ENCODE measurements around the gene MACROD2.
"Not testable (repeated sequence)": the region's sequence is repeated elsewhere in the genome, so short reads cannot be mapped to it uniquely, and the experiment has no call there.

MACROD2 gene

DNA sequence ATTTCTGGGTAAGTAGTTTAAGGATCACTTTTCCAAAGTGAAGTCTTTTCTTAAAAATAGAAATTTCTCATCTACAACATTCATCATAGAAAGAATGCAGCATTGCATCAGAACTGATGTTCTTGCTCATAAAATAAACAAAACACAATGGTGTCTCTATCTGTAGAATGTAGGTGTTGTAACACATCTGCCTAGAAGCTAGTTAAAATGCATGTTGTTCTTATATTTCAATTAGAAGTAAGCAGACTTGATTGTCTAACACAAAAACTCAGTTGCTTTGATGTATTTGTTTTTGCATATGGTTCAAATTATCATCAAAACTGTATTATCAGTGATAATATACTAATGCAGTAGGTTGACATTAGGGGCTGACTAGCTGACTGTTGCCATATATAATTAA is 996.8 kb downstream of the MACROD2 start:
- peak; percentile 19 for DNase-seq (ENCODE audit: low read depth)

DNA sequence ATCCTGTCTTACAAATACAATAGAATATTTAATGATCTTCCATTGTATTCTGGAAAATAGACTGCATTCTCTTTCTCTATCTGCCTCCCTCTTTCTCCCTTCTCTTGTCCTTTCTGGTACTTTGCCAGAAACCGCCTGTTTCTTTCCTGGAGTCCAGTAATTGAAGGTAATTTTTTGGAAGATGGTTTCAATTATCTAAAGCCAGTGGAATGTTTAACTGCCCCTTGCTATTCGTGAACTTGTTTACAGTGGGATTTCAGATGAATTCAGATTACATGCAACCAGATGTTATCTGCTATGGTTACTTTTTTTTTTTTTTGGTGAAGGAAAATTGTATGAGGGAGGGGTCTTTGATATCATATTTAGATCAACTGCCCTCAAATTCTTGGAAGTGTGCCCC is 997.6 kb downstream of the MACROD2 start:
- no peak for DNase-seq (ENCODE audit: low read depth)

DNA sequence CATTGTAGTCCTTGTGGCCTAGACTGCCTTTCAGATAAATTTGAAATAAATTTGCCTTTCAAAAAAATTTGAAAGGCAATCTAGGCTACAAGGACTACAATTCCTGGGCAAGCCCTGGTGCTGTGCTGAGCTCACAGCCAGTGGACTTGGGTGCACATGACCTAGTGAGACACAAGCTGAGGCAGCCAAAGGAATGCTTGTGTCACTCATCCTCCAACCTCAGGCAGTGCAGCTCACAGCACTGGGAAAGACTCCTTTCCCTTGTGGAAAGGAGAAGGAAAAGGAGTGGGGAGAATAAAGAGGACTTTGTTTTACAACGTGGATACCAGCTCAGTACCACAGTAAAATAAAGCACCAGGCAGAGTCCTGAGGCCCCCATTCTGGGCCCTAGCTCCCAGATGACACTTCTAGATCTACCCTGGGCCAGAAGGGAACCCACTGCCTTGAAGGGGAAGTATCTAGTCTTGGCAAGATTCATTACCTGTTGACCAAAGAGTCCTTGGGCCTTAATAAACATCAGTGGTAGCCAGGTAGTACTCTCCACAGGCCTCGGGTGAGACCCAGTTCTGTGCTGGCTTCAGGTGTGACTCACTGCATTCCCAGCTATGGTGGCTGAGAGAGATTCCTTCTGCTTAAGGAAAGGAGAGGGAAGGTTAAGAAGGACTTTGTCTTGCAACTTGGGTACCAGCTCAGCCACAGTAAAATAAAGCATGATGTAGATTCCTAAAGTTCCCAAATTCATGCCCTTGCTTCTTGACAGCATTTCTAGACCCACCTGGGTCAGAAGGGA is 1001.8 kb downstream of the MACROD2 start:
- no peak for DNase-seq (ENCODE audit: low read depth)

DNA sequence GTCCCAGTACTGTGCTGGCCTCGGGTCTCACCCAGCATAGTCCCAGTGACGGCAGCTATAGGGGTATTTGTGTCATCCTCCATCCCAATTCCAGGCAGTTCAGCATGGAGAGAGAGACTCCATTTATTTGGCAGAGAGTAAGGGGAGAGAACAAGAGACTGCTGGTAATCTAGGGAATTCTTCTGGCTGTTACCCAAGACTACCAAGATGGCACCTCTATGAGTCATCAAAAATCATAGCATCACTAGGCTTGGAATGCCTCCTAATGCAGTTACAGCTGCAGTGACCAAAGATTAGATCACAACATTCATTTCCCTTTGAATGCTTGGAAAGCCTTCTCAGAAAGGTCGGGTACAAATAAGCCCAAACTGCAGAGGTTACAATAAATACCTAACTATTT is 1002.5 kb downstream of the MACROD2 start:
- peak; percentile 27 for DNase-seq (ENCODE audit: low read depth)

DNA sequence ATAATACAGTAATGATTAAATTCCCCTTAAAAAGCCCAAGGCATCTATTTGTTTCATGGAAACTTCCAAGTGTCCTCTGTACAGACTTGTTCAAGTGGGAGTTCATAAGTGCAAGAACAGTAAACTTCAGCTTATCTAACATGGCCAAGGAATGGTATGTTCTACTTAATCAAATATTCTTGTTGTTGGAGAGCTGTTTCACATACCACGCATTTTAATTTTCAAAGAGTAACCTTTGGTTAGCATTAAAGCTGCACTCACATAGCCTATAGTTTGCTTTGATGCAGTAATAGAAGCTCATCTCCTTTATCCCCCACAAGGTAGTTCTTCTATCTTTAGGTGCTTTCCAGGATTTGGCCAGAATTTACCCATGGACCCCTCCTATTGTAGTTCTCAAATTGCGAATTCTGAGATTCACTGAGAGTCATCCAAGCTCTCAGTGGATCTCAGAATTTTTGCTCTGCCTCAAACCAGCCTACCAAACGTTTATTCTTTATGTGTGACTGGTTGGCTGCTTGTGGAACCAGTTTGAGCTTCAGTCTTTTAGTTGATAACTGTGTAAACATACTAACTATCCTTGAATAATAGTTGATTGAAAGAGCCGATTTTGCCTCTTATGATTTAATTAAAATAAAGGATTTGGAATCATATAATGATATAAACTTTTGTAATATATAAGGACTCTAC is 1010.1 kb downstream of the MACROD2 start:
- no peak for DNase-seq (ENCODE audit: low read depth)

DNA sequence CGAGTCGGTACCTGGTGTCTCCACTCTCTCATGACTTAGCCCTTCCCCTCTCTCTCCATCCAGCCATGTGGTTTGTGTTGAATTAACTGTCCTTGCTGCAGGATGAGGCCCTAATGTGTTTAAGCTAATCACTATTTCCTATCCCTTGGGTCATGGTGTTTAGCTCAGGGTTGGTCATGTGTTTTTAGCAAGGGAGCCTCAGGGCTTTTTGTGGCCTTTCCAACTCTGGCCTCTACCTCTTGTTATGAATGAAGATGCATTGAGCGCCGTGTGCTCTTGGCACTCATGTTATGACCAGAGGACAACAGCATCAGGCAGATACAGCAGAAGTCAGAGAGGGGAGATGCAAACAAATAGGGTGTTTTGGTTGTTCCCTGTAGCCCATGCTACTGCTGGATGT is 1016.3 kb downstream of the MACROD2 start:
- DNase-seq (ENCODE audit: low read depth): no peak

DNA sequence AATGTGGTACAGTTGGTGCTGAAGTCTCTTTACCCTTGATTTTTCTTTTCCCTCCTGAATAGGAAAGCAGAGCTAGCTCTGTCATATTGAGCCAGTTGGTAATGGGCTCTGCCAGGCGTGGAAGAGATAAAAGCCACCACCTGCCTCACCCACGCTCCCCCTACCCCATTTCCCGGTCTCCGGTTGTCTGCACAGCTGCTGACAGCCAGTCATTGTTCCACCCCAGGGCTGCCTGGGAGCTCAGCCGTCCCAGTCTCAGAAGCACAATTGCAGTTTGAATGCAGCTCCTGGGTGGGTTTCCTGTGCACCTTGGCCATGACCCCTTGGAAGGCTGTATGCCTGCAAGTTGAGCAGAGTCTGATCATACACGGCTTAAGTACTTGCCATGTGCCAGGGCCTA is 1017.2 kb downstream of the MACROD2 start:
- no peak for DNase-seq (ENCODE audit: low read depth)

DNA sequence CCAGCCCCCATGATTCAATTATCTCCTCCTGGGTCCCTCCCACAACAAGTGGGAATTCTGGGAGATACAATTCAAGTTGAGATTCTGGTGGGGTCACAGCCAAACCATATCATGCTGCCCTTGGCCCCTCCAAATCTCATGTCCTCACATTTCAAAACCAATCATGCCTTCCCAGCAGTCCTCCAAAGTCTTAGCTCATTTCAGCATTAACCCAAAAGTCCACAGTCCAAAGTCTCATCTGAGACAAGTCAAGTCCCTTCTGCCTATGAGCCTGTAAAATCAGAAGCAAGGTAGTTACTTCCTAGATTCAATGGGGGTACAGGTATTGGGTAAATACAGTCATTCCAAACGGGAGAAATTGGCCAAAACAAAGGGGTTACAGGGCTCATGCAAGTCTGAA is 1021.6 kb downstream of the MACROD2 start:
- DNase-seq (ENCODE audit: low read depth): not testable (repeated sequence)

DNA sequence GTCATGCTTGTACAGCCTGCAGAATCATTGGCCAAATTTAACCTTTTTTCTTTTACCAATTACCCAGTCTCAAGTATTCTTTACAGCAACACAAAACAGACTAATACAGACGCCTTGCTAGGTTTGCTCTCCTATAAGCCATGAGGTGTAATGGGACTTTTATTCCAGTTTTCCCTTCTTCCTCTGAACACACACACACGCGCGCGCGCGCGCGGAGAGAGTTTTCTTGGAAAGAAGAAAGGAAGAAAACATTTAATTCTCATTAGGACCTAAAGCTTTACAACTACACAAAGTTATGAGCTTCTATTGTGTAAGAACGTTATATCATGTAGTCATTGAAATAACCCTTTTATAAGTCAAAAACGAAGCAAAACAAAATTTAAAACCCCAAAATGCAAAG is 1023.6 kb downstream of the MACROD2 start:
- no peak for DNase-seq (ENCODE audit: low read depth)

DNA sequence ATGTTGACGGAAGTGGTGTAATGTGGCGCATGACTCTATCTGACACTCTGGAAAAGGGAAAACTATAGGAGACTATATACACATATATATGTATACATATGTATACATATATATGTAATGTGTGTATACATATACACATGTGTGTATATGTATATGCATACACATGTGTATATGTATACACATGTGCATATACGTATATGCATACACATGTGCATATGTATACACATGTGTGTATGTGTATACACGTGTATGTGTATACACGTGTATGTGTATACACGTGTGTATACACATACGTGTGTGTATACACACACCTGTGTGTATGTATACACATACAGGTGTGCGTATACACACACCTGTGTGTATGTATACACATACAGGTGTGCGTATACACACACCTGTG is 1025.5 kb downstream of the MACROD2 start:
- no peak for DNase-seq (ENCODE audit: low read depth)

DNA sequence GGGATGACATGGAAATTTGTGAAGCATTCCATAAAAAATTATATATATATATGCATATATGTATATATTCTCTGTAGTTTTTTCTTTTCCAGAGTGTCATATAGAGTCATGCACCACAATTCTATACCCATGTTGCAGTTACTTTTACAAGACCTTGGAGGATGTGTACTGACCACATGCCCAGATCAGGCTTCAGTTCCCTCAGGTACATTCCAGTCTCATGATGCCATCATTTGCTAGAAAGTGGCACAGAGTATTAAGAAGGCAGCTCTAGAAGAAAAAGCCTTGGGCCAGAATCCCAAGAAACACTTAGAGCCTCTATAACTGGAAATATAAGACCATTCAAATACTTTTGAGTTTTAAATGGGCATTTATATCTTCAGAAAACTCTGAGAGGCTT is 1027.6 kb downstream of the MACROD2 start:
- DNase-seq (ENCODE audit: low read depth): no peak

DNA sequence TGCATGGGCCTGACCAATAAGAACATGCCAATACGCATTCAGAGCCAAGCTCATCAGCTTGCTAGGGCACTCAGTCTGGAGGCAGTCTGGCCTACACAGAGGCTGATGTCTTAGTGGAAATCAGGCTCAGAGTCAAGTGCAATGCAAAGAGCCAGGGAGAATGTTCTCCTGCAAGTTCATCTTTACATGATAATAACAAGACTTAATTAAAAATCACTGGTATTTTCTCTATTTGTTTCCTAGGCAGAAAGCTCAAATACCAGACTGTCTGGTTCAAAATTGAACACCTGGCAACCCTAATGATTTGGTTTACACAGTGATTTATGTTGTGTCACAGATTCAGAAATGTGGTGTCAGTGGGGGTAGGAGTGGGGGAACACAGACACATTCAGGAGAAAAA is 1031.4 kb downstream of the MACROD2 start:
- no peak for DNase-seq (ENCODE audit: low read depth)

DNA sequence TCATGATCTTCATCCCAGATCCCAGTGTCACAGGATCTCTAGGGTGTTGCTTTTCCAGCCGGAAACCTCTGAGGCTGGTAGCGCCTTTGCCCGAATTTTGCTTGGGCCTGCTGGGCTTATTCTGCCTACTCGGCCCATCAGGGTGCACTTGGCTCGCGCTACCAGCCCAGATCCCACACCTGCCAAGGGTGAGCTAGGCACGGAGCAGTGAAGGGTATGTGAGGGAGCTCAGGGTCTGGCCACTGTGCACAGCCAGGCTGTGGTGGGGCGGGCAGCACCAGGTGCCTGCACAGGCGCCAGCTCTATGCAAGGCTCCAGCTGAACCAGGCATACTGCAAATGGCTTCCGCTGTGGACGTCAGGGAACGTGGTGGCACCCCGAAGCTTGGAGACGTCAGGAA is 1035.5 kb downstream of the MACROD2 start:
- no peak for DNase-seq (ENCODE audit: low read depth)

DNA sequence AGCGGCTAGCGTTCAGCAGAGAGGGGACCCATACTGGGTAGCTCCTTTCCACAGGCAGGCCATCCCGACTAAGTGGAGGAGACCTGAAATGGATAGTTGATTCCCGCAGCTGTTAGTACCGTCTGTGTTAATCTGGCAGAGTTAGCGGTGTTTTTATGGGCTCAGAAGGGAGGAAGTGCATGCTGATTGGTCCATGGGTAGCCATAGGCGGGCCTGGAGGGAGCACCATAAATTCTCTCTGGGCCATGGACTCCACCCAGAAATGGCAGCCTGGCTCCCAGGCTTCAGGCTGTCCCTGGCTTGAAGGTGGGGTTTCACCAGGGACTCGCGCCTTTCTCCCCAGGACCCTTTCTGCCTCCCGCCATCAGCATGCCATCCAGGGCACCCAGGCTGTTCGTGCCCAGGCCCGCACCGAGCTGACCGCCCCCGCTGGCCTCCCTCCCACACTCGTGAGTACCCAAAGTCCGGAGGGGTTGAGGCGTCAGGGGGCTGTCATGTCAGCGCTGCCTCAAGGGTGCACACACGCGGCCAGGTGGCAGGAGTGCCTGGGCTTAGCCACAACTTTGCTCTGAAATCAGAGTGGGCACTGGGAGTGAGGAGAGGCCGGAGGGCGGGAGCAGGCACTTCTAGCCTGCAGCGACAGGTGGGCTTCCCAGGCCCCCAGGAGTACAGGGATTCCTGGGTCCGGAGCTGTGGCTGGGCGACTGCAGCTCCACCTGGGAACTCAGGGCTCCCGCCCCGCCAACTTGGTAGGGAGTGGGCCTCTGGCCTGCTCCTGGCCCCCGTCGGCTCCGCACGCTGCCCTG is 1036.4 kb downstream of the MACROD2 start:
- no peak for DNase-seq (ENCODE audit: low read depth)

DNA sequence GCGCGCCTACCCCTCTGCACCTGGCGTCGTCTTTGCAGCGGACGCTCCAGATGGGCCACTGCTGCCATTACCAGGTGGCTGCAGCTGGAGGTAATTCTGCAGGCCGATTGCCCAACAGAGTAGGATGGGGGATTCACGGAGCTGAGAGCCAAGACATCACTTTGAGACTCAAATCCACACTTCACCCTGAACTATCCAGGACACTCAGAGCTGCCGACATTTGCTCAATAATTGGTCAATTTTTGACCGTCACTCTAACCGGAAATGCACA is 1037.0 kb downstream of the MACROD2 start:
- DNase-seq (ENCODE audit: low read depth): no peak

DNA sequence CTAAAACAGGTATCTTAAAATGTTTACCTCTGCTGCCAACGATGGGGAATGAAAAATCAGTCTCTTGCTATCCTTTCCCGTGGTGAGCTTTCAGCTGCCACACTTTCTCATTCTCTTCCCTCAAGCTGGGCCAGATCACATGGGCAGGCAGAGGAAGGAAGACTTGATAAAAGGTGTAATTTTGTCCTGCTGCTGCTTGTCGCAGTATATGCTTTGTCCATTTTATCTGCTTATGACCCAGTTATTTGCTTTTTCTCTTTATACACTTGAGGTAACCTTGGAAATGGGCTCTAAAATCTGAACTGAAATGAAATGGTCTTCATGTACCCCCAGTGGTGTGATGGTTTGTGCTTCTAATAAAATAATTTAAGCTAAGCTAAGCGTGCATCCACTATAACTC is 1038.0 kb downstream of the MACROD2 start:
- DNase-seq (ENCODE audit: low read depth): no peak

DNA sequence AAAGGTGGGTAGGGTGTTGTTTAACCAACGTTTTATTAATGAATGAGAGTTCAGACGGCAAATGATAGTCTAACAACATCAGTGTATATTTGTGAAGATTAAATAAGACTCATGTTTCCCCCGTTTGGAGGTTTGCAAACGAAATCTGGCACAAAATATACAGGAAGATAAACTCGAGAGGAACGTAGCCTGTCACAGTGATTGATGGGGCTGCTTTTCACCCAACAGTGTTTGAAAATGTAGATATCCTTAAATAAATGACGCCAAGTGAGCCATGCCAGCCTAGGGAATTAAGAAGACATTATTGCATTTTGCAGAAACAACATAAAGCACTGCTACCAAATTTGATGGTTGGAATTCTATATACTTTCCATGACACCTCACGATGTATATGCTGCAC is 1038.6 kb downstream of the MACROD2 start:
- DNase-seq (ENCODE audit: low read depth): no peak

DNA sequence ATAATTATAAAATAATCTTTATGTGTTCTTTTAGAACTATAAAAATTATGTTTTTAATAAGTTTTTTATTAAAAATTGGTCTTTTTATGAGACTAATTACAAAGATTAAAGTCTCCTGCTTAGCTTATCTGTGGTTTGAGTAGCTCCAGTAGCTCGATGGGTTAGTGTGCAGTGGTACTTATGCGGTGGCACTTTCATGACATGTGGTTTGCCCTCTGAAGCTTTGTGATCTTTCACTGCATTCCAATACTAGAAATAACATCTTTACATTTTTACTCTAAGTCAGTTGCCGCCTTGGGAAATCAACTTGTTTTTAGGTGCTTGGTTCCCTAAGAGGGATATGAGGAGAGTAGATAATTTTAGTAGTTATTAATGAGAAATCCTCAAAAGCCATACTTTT is 1041.6 kb downstream of the MACROD2 start:
- no peak for DNase-seq (ENCODE audit: low read depth)

DNA sequence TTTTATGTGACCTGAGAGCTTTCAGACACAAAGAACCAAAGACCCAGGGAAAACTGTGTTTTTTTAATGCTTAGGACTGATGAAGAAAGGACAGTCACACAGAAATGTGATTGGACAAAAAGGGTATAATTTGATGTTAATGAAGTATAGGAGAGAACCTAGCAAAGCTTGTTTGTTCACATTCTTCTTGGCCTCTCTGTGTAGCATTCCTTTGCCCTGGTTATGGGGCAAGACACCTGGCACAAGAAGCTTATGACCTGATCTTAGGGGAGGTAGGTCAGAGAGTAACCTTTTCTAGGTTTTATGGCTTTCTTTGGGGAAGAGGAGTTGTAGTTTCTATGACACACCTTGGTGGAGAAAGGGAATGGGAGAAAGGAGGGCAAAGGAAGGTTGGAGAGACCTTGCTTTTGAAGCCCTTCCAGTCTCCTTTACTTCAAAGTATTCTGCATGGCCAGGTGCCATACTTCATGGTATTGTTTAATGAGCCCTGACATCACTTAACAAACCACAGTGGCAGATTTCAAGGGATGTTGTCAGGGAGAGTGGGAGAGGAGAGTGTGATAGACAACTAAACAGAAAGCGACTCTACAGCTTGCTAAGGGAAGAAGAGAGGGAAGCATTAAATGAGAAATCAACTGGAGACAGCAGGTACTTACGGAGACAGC is 1043.9 kb downstream of the MACROD2 start:
- no peak for DNase-seq (ENCODE audit: low read depth)

DNA sequence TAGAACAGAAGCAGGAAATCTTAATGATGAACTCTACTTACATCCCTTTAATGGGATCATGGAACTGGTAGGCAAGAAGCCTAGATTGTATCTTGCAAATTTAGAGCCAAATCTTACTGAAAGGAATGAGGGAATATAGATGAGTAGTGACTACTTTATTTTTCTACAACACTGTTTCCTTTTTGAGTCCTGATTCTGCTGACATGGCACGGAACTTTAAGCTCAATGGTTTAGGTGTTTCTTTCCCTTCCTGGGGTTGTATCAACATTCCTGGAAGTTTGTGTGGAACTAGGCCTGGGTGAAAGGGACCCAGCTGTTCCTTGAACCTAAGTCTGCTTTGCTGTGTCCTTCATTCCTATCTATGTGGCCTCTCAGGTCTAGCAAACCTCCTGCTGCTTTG is 1047.4 kb downstream of the MACROD2 start:
- DNase-seq (ENCODE audit: low read depth): no peak

DNA sequence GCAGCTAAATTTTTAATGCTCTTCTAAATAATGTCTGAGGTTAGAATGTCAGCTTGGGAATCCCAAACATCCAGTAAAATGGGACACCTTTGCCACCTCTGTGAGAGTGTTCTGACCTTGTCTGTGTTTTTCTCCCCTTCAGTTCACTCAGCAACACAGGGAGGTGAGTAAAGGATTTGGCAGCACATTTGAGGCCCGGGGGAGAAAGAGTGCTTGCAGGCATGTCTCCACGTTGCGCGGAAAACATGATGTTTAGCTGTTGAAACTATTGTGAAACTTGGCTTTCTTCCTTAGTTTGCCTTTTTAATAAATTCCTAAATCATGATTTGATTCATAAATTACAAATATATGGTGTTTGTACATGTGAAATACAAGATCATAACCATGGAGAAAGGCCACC is 1049.9 kb downstream of the MACROD2 start:
- DNase-seq (ENCODE audit: low read depth): peak; percentile 3

DNA sequence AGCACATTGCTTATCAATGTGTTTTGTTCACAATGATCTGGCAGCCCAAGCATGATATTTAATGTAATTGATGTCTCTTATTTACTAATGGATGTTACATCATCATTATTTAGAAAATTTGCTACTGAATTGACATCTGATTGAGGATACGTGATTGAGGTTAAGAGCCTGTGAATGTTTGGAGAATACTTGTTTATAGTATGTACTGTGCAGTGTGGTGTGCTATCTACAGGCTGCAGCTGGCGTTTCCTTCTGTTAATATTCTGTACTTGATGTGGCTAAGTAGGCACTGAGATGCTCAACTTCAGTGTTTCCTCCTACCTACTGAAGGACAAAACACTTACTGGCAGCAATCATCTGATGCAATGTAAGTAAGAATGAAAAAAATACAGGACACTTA is 1051.7 kb downstream of the MACROD2 start:
- DNase-seq (ENCODE audit: low read depth): no peak

DNA sequence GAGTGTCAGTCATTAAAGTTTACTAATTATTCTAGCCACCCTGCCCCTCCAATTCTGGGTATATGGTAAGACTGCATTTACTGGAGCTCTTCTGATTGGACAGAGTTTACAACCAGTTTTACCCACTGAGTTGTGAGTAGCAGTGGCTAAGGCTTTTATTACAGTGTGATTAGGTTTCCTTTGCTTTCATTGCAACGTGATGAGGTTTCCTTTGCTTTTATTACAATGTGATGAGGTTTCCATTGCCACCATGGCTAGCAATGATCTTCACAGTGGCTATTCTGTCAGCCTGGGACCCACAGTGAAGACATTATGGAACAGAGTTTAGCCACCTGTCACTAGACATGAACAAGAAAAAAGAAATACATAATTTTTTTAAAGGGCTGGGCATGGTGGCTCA is 1052.3 kb downstream of the MACROD2 start:
- DNase-seq (ENCODE audit: low read depth): no peak
